ENCODE results near the gene NFU1.
"Not testable (repeated sequence)": the region's sequence is repeated elsewhere in the genome, so short reads cannot be mapped to it uniquely, and the experiment has no call there.

Gene NFU1

DNA sequence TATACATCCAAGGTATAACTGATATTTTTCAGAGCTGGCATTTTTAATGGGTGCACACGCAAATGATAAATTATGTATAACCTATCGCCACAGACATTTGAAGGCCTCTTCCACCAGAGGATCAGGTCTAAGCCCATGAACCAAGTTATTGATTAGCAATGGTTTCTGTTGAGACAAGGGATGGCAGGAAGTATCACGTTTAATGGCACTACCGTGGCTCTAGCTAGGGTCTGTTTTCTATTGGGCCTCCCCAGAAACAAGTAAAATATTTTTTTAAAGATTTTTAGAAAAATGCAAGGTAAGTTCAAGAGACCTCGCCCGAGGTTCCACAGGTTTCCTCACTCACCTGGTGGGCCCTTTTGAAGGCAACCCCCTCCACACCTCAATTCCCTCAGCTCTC lies 50.9 kb downstream of the NFU1 start:
- DNase-seq = no peak

DNA sequence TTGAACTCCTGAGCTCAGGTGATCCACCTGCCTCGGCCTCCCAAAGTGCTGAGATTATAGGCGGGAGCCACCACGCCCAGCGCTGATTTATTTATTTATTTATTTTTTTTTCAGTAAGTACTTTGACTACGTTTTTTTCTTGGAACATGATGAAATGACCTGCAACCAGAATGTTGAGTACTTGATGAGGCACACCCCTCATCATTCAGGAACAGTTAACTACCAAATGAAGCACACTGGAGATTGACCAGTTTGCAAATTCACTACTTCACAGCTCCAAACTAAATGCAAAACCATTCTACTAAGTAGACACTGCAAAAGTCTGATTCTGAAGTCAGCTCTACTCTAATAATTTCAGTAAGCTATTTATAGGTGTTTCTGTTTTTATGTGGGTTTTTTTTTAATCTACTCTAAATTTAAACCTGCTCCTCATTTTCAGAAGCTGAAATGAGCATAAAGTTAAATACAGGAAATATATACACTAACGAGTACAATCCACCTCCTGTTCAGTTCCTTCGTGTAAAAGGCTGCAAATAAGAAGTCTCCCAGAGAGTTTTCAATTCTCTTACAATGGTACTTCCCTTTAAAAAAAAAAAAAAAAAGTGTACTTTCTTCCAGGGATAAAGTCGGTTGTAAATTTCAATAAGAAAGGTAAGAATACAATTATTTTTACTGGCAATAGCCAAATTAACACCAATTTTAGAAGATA lies 51.6 kb downstream of the NFU1 start:
- no peak for DNase-seq

DNA sequence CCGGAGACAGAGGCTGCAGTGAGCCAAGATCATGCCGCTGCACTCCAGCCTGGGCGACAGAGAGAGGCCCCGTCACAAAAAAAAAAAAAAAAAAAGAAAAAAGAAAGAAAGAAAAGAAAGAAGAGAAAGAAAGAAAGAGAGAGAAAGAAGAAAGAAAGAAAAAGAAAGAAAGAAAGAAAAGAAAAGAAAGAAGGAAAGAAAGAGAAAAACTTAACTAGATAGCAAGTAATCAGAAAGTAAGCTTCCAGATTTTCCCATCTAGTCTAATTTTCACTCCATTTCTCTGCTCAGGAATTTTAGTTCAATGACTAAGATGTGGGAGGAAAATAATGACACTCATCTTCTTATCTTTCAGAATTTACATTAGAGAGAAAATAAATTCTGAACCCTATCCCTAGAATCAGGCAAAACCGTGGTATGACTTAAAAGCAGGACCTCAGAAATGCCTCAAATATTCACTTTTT lies 52.6 kb downstream of the NFU1 start:
- DNase-seq = no peak

GRCh38 chr2:69383176-69383812 lies 53.9 kb downstream of the NFU1 start:
- no peak for DNase-seq

GRCh38 chr2:69382547-69382946 lies 54.7 kb downstream of the NFU1 start:
- no peak for DNase-seq

DNA sequence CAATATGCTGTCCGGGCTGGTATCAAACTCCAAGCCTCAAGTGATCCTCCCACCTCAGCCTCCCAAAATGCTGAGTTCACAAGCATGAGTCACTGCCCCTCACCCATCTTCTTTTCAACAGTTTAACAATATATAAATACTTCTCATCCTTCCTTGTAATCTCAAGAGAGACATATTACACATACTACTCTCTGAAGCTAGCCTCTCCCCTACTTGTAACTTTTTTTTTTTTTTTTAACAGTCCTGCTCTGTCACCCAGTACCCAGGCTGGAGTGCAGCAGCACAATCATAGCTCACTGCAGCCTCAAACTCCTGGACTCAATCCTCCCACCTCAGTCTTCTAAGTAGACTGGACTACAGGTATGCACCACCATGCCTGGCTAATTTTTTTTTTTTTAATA lies 55.9 kb downstream of the NFU1 start:
- DNase-seq = no peak

- no peak for DNase-seq
Measured at GRCh38 chr2:69380072-69380917, 56.9 kb downstream of the NFU1 start.

DNA sequence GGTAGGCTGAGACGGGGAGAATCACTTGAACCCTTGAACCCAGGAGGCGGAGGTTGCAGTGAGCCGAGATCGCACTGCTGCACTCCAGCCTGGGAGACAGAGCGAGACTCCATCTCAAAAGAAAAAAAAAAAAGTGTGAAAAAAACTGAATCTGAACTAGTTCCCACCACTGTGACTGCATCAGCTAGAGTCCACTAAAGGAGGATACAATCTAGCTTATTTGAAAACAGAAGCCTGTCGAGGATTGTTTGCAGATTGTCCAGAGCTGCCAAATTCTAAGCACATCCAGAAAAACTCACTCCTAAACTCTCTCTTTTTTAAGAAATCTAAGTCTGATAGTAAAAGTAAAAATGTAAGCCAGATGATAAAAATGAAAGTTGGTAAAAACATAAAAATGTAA lies 60.8 kb downstream of the NFU1 start:
- no peak for DNase-seq

GRCh38 chr2:69375494-69376353 lies 61.5 kb downstream of the NFU1 start:
- no peak for DNase-seq

DNA sequence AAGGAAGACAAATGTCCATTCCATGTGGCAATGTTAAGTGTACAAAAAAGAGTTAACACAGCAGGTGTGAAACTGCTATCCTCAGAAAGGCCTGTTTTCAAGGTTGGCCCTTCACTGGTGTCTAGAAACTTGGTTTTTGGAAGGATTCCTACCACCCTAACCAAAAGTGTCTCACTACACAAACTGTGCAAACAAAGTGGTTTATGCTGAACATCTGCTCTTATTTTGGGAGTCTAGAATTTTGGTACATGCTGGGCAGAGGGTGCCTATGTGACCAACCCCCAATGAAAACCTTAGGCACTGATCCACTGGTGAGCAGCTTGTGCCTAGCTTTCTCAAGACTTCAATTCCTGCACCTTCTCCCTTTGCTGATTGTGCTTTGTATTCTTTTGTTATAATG lies 64.5 kb downstream of the NFU1 start:
- no peak for DNase-seq

GRCh38 chr2:69369802-69370201 lies 67.4 kb downstream of the NFU1 start:
- no peak for DNase-seq

- DNase-seq = no peak
Measured at GRCh38 chr2:69368588-69368987, 68.6 kb downstream of the NFU1 start.

- no peak for DNase-seq
Measured at GRCh38 chr2:69359371-69359770, 77.9 kb downstream of the NFU1 start.

GRCh38 chr2:69358914-69359313 lies 78.3 kb downstream of the NFU1 start:
- DNase-seq = no peak

DNA sequence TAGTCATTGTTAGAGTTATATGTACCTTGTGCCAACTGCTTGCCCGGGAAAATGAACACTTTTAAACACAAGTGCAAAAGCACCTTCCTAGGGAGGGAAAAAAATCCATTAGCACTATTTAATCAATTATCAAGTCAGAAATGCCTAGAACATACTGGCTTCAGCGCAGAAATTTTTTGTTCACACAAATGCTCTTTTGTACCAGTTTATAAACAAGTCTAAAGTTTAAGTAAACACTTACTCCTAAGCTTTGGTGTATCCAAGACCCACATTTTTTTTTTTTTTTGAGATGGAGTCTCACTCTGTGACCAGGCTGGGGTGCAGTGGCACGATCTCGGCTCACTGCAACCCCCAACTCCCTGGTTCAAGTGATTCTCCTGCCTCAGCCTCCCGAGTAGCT lies 80.8 kb downstream of the NFU1 start:
- DNase-seq = no peak

DNA sequence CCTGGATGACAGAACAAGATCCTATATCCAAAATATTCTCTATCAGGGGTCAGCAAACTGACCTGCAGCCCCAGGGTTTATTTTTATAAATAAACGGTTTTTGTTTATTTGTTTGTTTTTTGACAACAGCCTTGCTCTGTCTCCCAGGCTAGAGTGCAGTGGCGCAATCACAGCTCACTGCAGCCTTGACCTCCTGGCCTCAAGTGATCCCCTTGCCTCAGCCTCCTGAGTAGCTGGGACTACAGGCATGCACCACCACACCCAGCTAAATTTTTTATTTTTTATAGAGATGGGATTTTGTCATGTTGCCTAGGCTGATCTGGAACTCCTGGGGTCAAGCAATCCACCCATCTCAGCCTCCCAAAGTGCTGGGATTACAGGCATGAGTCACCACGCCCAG lies 82.3 kb downstream of the NFU1 start:
- not testable (repeated sequence) for DNase-seq

- DNase-seq = no peak
Measured at GRCh38 chr2:69353360-69353759, 83.9 kb downstream of the NFU1 start.

- DNase-seq = no peak
Measured at GRCh38 chr2:69348781-69349180, 88.5 kb downstream of the NFU1 start.
